ENCODE measurements around the gene SLC35B2.

SLC35B2 gene

DNA sequence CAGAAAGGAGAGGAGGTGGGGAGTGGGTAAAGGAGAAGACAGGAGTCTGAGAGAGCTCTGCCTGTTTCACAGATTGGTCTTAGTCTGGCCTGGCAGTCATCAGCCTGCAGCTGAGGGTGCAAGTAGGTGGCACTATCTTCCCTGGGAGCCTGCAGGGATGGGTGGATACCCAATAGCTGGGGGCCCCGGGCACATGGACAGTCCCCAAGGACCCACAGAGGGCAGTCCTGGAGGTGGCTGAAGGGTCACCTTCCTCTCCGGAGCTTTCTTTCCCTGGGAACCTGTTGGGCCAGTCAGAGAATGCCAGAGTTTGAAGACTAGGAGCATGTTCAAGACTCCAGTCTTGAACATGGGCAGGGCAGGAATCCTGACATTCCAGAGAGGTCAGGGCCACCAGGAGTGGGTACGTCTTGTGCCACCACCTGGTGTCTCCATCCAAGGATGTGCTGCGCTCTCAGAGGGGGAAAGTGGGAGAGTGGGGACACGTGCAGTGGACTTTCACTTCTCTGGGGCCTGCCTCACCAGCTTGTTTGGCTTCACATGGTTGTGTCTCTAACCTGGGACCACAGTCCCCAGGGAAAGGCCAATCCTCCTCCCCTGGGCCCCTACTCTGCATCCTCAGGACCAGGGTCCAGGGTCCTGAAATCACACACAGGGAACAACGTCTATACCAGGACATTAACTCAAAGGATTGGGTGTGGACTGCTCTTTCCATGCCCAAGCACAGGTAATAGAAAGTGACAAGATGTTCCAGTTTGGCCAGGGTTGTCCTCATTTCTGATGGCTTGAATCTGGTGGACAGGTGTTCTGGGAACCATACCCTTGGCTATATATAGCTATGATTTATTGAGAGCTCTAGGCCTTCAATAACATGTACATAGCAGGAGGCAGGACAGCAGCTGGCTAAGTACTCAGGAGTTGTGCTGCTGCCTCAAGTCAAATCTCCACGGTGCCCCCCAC, 37.8 kb upstream of the SLC35B2 start:
- no peaks in the 10 kb centered on the region for H3K9me3 ChIP-seq (ENCODE audit: insufficient read depth, low read length, severe bottlenecking)
- no peak for TF ChIP-seq EZH2 (IDR thresholded peaks at IDR 0.05; ENCODE audit: borderline replicate concordance, low read depth, low read length, severe bottlenecking)
- TF ChIP-seq, protein P1, sequence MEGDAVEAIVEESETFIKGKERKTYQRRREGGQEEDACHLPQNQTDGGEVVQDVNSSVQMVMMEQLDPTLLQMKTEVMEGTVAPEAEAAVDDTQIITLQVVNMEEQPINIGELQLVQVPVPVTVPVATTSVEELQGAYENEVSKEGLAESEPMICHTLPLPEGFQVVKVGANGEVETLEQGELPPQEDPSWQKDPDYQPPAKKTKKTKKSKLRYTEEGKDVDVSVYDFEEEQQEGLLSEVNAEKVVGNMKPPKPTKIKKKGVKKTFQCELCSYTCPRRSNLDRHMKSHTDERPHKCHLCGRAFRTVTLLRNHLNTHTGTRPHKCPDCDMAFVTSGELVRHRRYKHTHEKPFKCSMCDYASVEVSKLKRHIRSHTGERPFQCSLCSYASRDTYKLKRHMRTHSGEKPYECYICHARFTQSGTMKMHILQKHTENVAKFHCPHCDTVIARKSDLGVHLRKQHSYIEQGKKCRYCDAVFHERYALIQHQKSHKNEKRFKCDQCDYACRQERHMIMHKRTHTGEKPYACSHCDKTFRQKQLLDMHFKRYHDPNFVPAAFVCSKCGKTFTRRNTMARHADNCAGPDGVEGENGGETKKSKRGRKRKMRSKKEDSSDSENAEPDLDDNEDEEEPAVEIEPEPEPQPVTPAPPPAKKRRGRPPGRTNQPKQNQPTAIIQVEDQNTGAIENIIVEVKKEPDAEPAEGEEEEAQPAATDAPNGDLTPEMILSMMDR (IDR thresholded peaks at IDR 0.05; ENCODE audit: borderline replicate concordance, extremely low read depth, low read length, poor library complexity, severe bottlenecking) = no peak
- H3K27ac ChIP-seq (ENCODE audit: low read length) = no peak overlapping the region
- ATAC-seq (ENCODE audit: insufficient read depth, low read depth) (no peak), DNase-seq (no peak)
- H3K36me3 ChIP-seq (ENCODE audit: insufficient read depth, low read length) = peaks cover under 1% of the 10 kb centered on the region
- peaks cover 30% of the 10 kb centered on the region; the same call in 1 of the 2 replicates for H4K20me1 ChIP-seq (ENCODE audit: insufficient read depth, low read length)
- H3K27me3 ChIP-seq (ENCODE audit: insufficient read depth, low read length, poor library complexity) = peaks cover 3% of the 10 kb centered on the region
- no peak overlapping the region for H2AFZ ChIP-seq (ENCODE audit: low read depth, low read length)
- H3K79me2 ChIP-seq (ENCODE audit: insufficient read depth, low read length) = no peaks in the 10 kb centered on the region
- H3K4me3 ChIP-seq (ENCODE audit: low read depth in 1 of 2, low read length in 2 of 2) = no peak overlapping the region
- H3K4me1 ChIP-seq (ENCODE audit: insufficient read depth, low read length) = no peaks in the 10 kb centered on the region
- H3K4me2 ChIP-seq (ENCODE audit: insufficient read depth, low read length) = no peak overlapping the region
- H3K9ac ChIP-seq (ENCODE audit: low read depth, low read length) = no peak overlapping the region

- Histone ChIP-seq H3K9me3 (ENCODE audit: insufficient read depth, low read length, severe bottlenecking) (no peaks in the 10 kb centered on the region), H4K20me1 (ENCODE audit: insufficient read depth, low read length) (peaks cover 16% of the 10 kb centered on the region; the same call in 1 of the 2 replicates), H3K27ac (ENCODE audit: low read length) (no peak overlapping the region), H3K9ac (ENCODE audit: low read depth, low read length) (no peak overlapping the region), H3K36me3 (ENCODE audit: insufficient read depth, low read length) (no peaks in the 10 kb centered on the region), H3K4me2 (ENCODE audit: insufficient read depth, low read length) (no peak overlapping the region), H3K4me1 (ENCODE audit: insufficient read depth, low read length) (no peaks in the 10 kb centered on the region), H2AFZ (ENCODE audit: low read depth, low read length) (no peak overlapping the region), H3K4me3 (ENCODE audit: low read depth in 1 of 2, low read length in 2 of 2) (no peak overlapping the region), H3K79me2 (ENCODE audit: insufficient read depth, low read length) (no peaks in the 10 kb centered on the region), H3K27me3 (ENCODE audit: insufficient read depth, low read length, poor library complexity) (peaks cover 11% of the 10 kb centered on the region)
- TF ChIP-seq, protein P1 (IDR thresholded peaks at IDR 0.05; ENCODE audit: borderline replicate concordance, extremely low read depth, low read length, poor library complexity, severe bottlenecking) = no peak
- no peak for TF ChIP-seq EZH2 (IDR thresholded peaks at IDR 0.05; ENCODE audit: borderline replicate concordance, low read depth, low read length, severe bottlenecking)
- DNase-seq (no peak), ATAC-seq (ENCODE audit: insufficient read depth, low read depth) (no peak)
These were observed 35.5 kb upstream of the SLC35B2 start for GRCh38 chr6:44292661-44293365.

DNA sequence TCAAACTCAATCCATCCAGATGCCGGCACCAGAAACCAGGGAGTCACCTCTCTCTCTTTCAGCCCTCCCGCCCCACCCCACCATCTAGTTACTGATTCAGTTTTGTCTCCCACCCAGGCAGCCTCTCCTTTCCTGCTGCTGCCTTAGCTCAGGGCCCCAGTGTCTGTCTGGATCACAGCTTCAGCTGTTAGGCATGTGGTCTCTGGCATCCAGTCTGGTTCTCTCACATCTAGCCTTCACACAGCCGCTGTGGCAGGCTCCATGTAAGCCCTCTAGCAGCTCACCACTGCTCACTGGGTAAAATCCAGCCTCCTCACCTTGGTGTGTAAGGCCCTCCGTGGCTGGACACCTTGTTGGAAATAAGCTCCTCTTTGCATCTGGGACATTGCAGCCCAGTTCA, 34.5 kb upstream of the SLC35B2 start:
- no peaks in the 10 kb centered on the region for H3K9me3 ChIP-seq (ENCODE audit: insufficient read depth, low read length, severe bottlenecking)
- peaks cover 18% of the 10 kb centered on the region for H3K27me3 ChIP-seq (ENCODE audit: insufficient read depth, low read length, poor library complexity)
- no peaks in the 10 kb centered on the region for H3K4me1 ChIP-seq (ENCODE audit: insufficient read depth, low read length)
- TF ChIP-seq, protein P1 (IDR thresholded peaks at IDR 0.05; ENCODE audit: borderline replicate concordance, extremely low read depth, low read length, poor library complexity, severe bottlenecking) = no peak
- no peak for TF ChIP-seq EZH2 (IDR thresholded peaks at IDR 0.05; ENCODE audit: borderline replicate concordance, low read depth, low read length, severe bottlenecking)
- DNase-seq = no peak
- no peak overlapping the region for H3K4me2 ChIP-seq (ENCODE audit: insufficient read depth, low read length)
- H3K27ac ChIP-seq (ENCODE audit: low read length) = no peak overlapping the region
- H3K9ac ChIP-seq (ENCODE audit: low read depth, low read length) = no peak overlapping the region
- H3K4me3 ChIP-seq (ENCODE audit: low read depth in 1 of 2, low read length in 2 of 2) = no peak overlapping the region
- H3K36me3 ChIP-seq (ENCODE audit: insufficient read depth, low read length) = no peaks in the 10 kb centered on the region
- H2AFZ ChIP-seq (ENCODE audit: low read depth, low read length) = no peak overlapping the region
- peaks cover 21% of the 10 kb centered on the region; the same call in 1 of the 2 replicates for H4K20me1 ChIP-seq (ENCODE audit: insufficient read depth, low read length)
- H3K79me2 ChIP-seq (ENCODE audit: insufficient read depth, low read length) = no peaks in the 10 kb centered on the region
- ATAC-seq (ENCODE audit: insufficient read depth, low read depth) = no peak
